ENCODE results near the gene THSD4.

GRCh38 chr15:71679223-71679792 is 564.0 kb downstream of the THSD4 start:
- TF ChIP-seq YY1 (IDR thresholded peaks at IDR 0.05; ENCODE audit: insufficient read depth, insufficient read length): no peak
- TF ChIP-seq SUZ12 (IDR thresholded peaks at IDR 0.05; ENCODE audit: extremely low read depth, insufficient read depth, insufficient read length): no peak
- TF ChIP-seq ZNF274 (IDR thresholded peaks at IDR 0.05; ENCODE audit: low read depth, low read length): no peak

All from NT2/D1 (cell line).